Mucosa of rectum (tissue), 2 donors: ENCODE data around the gene SEMA3E.
"Not testable (repeated sequence)": the region's sequence is repeated elsewhere in the genome, so short reads cannot be mapped to it uniquely, and the experiment has no call there.

Source experiments
- H3K27ac ChIP-seq, 2 donors: one replicate each; pipeline ENCODE4 v1.7.0; 2013; ENCODE audit warnings: inconsistent platforms in 2 of 2, low read depth in 2 of 2, low read length in 2 of 2
- H3K27me3 ChIP-seq, 2 donors: one replicate each; pipeline ENCODE4 v1.7.0; 2013; ENCODE audit warnings: low read length in 2 of 2; ENCODE audit not compliant: control insufficient read depth in 2 of 2, insufficient read depth in 2 of 2
- H3K36me3 ChIP-seq, 2 donors: one replicate each; pipeline ENCODE4 v1.7.0; 2013; ENCODE audit warnings: low read length in 2 of 2; ENCODE audit not compliant: control insufficient read depth in 2 of 2, insufficient read depth in 2 of 2
- H3K4me1 ChIP-seq, 2 donors: one replicate each; pipeline ENCODE4 v1.7.0; 2013; ENCODE audit warnings: low read length in 2 of 2, mild to moderate bottlenecking in 1 of 2; ENCODE audit not compliant: control insufficient read depth in 2 of 2, insufficient read depth in 2 of 2
- H3K4me3 ChIP-seq, 2 donors: one replicate each; pipeline ENCODE4 v1.7.0; 2013; ENCODE audit warnings: low read length in 2 of 2
- H3K9ac ChIP-seq, 2 donors: one replicate each; pipeline ENCODE4 v1.7.0; 2013; ENCODE audit warnings: low read length in 2 of 2, low read depth in 1 of 2, mild to moderate bottlenecking in 1 of 2
- H3K9me3 ChIP-seq, 2 donors: one replicate each; pipeline ENCODE4 v1.7.0; 2013; ENCODE audit warnings: low read length in 2 of 2; ENCODE audit not compliant: control insufficient read depth in 2 of 2
- donor health status: healthy.
- donor health status: Normal muscosa, but diverticular disease.

The SEMA3E gene

GRCh38 chr7:83681200-83681778 is 32.4 kb upstream of the SEMA3E start:
- no peak overlapping the region for H3K9ac ChIP-seq
- no peaks in the 10 kb centered on the region for H3K27me3 ChIP-seq
- no peak overlapping the region for H3K27ac ChIP-seq
- H3K4me3 ChIP-seq: no peak overlapping the region
- no peaks in the 10 kb centered on the region for H3K4me1 ChIP-seq
- H3K9me3 ChIP-seq: no peaks in the 10 kb centered on the region
- H3K36me3 ChIP-seq: no peaks in the 10 kb centered on the region

- Histone ChIP-seq H3K9me3 (no peaks in the 10 kb centered on the region), H3K27ac (no peak overlapping the region), H3K36me3 (no peaks in the 10 kb centered on the region), H3K9ac (no peak overlapping the region), H3K27me3 (no peaks in the 10 kb centered on the region), H3K4me1 (no peaks in the 10 kb centered on the region), H3K4me3 (no peak overlapping the region)
These were observed 28.4 kb upstream of the SEMA3E start for GRCh38 chr7:83677180-83677866.

GRCh38 chr7:83673291-83673690 is 24.4 kb upstream of the SEMA3E start:
- not testable (repeated sequence) for H3K4me1 ChIP-seq, H3K27ac ChIP-seq, H3K36me3 ChIP-seq, H3K27me3 ChIP-seq, H3K4me3 ChIP-seq, H3K9me3 ChIP-seq, H3K9ac ChIP-seq

- Histone ChIP-seq H3K36me3 (no peaks in the 10 kb centered on the region), H3K27ac (no peak overlapping the region), H3K9me3 (no peaks in the 10 kb centered on the region), H3K27me3 (no peaks in the 10 kb centered on the region), H3K4me3 (no peak overlapping the region), H3K4me1 (no peaks in the 10 kb centered on the region), H3K9ac (no peak overlapping the region)
These were observed 23.2 kb upstream of the SEMA3E start for GRCh38 chr7:83672157-83672556.

- no peaks in the 10 kb centered on the region for H3K9me3 ChIP-seq
- H3K4me3 ChIP-seq: no peak overlapping the region
- no peaks in the 10 kb centered on the region for H3K36me3 ChIP-seq
- no peaks in the 10 kb centered on the region for H3K27me3 ChIP-seq
- no peak overlapping the region for H3K27ac ChIP-seq
- no peak overlapping the region for H3K9ac ChIP-seq
- no peaks in the 10 kb centered on the region for H3K4me1 ChIP-seq
These were observed 14.2 kb upstream of the SEMA3E start for GRCh38 chr7:83663131-83663530.

GRCh38 chr7:83658126-83658525 is 9.2 kb upstream of the SEMA3E start:
- Histone ChIP-seq H3K27ac (no peak overlapping the region), H3K4me3 (no peak overlapping the region), H3K4me1 (no peaks in the 10 kb centered on the region), H3K36me3 (no peaks in the 10 kb centered on the region), H3K9me3 (no peaks in the 10 kb centered on the region), H3K27me3 (no peaks in the 10 kb centered on the region), H3K9ac (no peak overlapping the region)

- no peak overlapping the region for H3K9ac ChIP-seq
- no peaks in the 10 kb centered on the region for H3K9me3 ChIP-seq
- no peaks in the 10 kb centered on the region for H3K36me3 ChIP-seq
- peaks cover 0 to 3% of the 10 kb centered on the region in 2 donors for H3K27me3 ChIP-seq
- no peaks in the 10 kb centered on the region for H3K4me1 ChIP-seq
- no peak overlapping the region for H3K27ac ChIP-seq
- H3K4me3 ChIP-seq: no peak overlapping the region
These were observed 7.1 kb upstream of the SEMA3E start for GRCh38 chr7:83655951-83656556.

- H3K4me1 ChIP-seq: no peaks in the 10 kb centered on the region
- H3K9ac ChIP-seq: no peak overlapping the region
- H3K9me3 ChIP-seq: no peaks in the 10 kb centered on the region
- no peaks in the 10 kb centered on the region for H3K36me3 ChIP-seq
- no peak overlapping the region for H3K27ac ChIP-seq
- no peak overlapping the region for H3K4me3 ChIP-seq
- H3K27me3 ChIP-seq: peaks cover 3 to 4% of the 10 kb centered on the region in 2 donors
These were observed 3.5 kb upstream of the SEMA3E start for GRCh38 chr7:83652481-83652880.

- Histone ChIP-seq H3K4me1 (no peaks in the 10 kb centered on the region), H3K9ac (no peak overlapping the region), H3K4me3 (no peak overlapping the region), H3K9me3 (no peaks in the 10 kb centered on the region), H3K36me3 (no peaks in the 10 kb centered on the region), H3K27me3 (peaks cover 3 to 4% of the 10 kb centered on the region in 2 donors), H3K27ac (no peak overlapping the region)
These were observed 762 bp upstream of the SEMA3E start for GRCh38 chr7:83649701-83650100.

- H3K36me3 ChIP-seq: no peaks in the 10 kb centered on the region
- H3K4me3 ChIP-seq: no peak overlapping the region
- H3K4me1 ChIP-seq: no peaks in the 10 kb centered on the region
- peaks cover 0 to 4% of the 10 kb centered on the region in 2 donors for H3K27me3 ChIP-seq
- no peak overlapping the region for H3K27ac ChIP-seq
- no peak overlapping the region for H3K9ac ChIP-seq
- no peaks in the 10 kb centered on the region for H3K9me3 ChIP-seq
These were observed 2.9 kb downstream of the SEMA3E start for GRCh38 chr7:83646027-83646426.
